ENCODE data around the gene ZNF860. TPM values are rescaled to one million over a fixed set of nuclear protein-coding genes. Genes with fewer than 3 reads are reported as not detected.

The ZNF860 gene
- total RNA-seq = 0.45 TPM
- long read RNA-seq = 0 reads

GRCh38 chr3:31981206-31982181 lies at the start of gene ZNF860, which contains the start of gene OSBPL10:
ZNF860 (plus strand) TSS chr3:31981750; CDS start chr3:31989080, 7,330 bp downstream.
OSBPL10 (minus strand) TSS chr3:31981262; CDS start chr3:31981179, 83 bp downstream.
- DNase-seq (ENCODE audit: low spot score) = peak; percentile 95

DNA sequence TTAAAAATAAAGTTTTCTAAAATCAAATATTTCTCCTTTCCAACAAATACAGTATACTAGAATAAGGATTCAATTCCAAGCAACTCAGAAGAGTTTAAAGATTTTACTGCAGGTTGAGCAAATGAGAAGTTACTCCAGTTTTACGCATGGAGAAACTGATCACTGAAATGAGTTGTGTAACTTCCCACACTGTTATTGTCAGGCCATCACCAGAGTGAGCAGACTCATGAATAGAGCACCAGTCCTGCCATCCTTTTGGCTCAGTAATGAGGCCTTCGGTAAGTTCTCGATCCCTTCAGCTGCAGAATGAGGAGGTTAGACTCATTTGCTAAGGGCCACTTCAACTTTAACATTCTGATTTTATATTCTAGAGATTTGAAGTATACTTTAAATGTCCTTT lies 48.6 kb upstream of the ZNF860 start:
- DNase-seq (ENCODE audit: low spot score) = no peak

DNA sequence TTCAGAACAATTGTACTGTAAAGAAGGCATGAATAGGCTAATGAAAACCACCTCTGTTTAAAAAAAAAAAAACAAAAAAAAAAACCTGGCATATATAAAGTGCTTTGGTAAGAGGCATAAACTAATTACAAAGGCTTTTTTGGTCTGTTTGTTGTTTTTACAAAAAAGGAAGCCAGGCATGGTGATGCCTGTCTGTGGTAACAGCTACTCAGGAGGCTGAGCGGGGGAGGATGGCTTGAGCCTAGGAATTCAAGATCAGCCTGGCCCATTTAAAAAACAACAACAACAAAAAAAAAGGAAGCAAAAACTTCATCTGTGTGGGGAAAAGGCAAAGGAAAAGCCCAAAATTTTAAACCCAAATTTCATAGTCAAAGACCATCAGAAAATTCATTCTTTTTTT lies 47.5 kb upstream of the ZNF860 start:
- DNase-seq (ENCODE audit: low spot score) = no peak

DNA sequence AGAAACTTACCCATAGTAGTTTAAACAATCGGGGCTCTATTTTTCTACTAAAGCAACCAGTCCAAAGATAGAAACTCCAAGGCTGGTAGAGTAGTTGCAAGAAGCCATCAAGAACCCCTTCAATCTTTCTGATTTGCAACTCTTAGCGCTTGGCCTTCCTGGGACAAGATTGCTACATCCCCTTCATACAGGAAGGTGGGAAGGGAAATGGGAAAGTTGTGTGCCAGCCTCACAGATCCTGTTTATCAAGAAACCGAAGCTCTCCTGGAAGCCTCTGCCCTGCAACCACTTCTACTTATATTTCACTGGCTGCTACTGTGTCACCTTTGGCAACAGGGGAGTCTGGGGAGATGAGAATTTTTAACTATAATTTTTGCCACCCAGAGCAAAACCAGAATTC lies 46.7 kb upstream of the ZNF860 start:
- no peak for DNase-seq (ENCODE audit: low spot score)

DNA sequence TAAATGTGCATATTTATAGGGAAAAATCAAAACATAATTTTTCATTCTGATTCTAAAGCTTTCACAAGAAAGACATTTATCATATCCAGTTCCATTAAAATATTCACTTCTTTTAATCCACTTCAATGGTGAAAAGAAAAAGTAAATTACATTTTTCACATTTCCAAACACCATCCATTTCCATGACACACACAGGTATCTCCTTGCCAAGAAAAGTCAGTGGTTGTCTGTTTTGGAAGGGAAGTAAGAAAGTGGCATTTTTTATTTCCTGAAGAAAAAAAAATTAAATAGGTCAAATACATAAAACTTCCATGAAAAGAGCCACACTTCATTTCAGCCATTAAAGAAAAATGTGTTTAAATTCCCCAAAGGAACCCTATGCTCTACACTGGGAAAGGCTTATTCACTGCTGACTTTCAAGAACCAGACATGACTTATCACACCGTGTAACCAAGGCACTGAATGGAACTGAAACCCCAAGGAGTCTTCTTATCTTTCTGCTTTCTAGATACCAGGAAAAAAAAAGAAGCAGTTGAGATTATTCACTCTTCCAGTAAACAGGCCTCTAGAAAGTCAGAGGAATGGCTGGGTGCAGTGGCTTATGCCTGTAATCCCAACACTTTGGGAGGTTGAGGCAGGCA lies 45.0 kb upstream of the ZNF860 start:
- DNase-seq (ENCODE audit: low spot score) = no peak

DNA sequence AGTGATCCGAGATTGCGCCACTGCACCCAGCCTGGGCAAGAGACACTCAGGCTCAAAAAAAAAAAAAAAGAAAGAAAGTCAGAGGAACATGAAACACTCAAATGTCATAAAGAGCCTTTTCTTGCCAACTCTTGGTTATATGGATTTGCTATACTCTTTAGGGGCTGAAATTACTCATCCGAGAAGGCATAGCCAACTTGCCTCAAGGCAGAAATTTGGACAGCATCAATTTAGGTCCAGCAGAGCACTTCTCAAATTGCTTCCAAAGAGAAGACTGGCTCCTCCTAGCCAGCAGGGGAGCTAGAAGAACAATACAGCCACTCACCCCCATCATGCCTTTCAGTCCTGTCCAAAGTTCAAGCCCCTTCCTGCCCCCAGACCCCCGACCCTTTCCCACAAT lies 44.3 kb upstream of the ZNF860 start:
- DNase-seq (ENCODE audit: low spot score) = no peak

- no peak for DNase-seq (ENCODE audit: low spot score)
Observed at GRCh38 chr3:31942446-31942845, 39.1 kb upstream of the ZNF860 start.

DNA sequence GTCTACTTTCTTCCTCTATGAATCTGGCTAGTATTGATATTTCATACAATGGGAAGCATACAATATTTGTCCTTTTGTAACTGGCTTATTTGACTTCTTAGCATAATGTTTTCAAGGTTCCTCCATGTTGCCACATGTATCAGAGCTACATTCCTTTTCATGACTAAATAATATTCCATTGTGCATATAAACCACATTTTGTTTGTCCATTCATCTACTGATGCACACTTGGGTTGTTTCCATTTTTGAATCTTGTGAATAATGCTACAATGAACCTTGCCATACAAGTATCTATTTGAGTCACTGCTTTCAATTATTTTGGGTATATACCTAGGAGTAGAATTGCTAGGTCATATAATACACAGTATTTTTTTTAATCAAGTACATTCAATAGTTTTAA lies 38.5 kb upstream of the ZNF860 start:
- DNase-seq (ENCODE audit: low spot score) = no peak

DNA sequence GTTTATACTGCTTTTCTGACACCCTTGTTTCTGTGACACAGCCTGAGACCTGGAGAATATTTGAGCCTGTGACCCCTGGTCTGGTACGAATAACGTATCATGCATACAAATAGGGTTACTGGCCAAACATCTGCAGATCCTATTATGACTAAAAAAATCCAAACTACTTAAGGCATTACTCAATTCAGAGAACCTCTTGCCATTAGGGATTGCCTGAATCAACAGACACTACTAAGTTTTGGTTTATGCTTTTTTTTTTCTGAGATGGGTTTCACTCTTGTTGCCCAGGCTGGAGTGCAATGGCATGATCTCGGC lies 35.9 kb upstream of the ZNF860 start:
- no peak for DNase-seq (ENCODE audit: low spot score)

GRCh38 chr3:31946484-31947081 lies 35.0 kb upstream of the ZNF860 start:
- no peak for DNase-seq (ENCODE audit: low spot score)

- DNase-seq (ENCODE audit: low spot score) = no peak
Observed at GRCh38 chr3:31947162-31947561, 34.4 kb upstream of the ZNF860 start.

- DNase-seq (ENCODE audit: low spot score) = no peak
Observed at GRCh38 chr3:31947671-31948091, 33.9 kb upstream of the ZNF860 start.

- DNase-seq (ENCODE audit: low spot score) = no peak
Observed at GRCh38 chr3:31948280-31948679, 33.3 kb upstream of the ZNF860 start.

DNA sequence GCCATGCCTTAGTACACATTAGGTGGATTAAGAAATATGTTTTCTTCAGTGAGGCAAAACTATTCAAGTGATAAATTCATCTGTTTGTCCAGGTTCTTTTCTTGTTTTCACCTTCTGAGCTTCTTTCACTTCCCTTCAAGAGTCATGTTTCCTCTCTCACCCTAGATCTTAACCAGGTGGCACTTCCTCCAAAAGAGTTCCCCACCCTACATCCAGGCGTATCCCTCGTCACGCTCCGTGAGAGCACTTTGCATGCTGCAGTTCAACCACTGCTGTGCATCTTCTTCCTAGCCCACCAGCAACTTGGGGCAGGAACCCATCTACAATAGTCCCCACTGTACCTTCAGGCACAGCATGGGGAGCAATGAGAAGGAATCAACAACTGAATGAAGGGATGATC lies 29.3 kb upstream of the ZNF860 start:
- no peak for DNase-seq (ENCODE audit: low spot score)

- DNase-seq (ENCODE audit: low spot score) = no peak
Observed at GRCh38 chr3:31953091-31953490, 28.5 kb upstream of the ZNF860 start.

DNA sequence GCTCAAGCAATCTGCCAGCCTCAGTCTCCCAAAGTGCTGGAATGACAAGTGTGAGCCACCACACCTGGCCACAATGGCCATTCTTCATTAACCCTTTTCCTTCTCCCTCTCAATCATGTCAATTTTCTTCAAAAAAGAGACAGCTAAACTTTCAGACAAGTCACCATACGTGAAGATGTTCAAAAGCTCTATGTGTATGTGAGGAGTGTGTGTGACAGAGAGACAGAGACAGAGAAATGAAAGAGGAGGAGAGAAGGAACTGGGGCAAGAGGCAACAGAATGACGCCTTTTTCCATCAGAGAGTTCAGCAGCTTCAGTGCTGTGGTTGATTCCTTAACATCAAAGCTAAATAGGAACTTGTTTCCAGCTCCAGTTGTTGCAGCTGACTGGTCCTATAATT lies 27.9 kb upstream of the ZNF860 start:
- DNase-seq (ENCODE audit: low spot score) = no peak

GRCh38 chr3:31955581-31955980 lies 26.0 kb upstream of the ZNF860 start:
- DNase-seq (ENCODE audit: low spot score) = no peak

DNA sequence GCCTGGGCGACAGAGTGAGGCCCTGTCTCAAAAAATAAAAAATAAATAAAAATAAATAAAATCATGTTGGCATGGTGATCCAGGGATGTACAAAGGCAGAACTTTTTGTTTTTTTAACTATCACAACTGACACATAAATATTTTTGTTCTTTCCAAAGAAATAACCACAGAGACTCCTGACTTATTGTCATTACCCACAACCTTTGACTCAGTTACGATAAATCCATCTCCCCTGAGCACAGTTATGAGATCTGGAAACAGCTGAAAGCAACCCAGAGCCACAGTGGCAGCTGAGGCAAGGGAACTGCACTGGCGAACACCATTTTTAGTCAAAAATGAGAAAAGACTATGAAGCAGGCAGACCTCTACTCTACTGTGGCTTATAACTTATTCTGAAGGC lies 24.4 kb upstream of the ZNF860 start:
- DNase-seq (ENCODE audit: low spot score) = no peak

DNA sequence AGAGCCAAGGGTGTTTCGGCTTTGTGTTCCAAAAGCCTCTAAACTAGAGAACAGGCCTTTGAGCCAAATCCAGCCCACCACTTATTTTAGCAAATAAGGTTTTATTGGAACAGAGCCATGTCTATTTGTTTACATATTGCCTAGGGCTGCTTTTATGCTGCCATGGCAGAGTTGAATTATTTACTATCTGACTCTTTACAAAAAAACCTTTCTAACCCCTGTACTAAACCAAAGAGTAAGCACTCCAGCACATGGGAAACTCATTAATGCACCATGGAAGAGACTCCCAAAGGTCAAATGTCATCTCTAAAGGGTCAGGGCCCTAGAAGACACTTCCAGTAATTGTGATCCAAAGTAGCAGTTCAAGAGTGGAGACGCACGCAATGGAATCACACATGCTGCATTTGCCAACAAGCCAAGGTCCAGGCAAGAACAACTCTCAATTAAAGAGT lies 22.8 kb upstream of the ZNF860 start:
- no peak for DNase-seq (ENCODE audit: low spot score)

DNA sequence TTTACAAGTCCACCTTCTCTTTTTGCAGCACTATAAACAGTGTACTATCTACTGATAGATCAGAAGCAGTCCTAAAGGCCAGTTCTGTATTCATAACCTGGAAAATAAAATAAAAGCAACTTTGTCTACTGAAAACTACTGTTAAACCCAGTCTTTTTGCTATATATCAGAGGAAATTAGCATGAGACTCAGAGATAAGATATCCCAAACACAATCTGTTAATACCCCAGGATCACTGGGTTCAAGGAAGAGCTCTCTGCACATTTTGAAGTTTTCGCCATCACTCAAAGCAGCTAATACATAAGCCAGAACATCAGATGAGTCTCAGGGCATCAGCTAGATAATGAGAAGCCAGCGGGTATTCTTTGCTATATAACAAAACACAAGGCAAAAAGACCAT lies 22.3 kb upstream of the ZNF860 start:
- no peak for DNase-seq (ENCODE audit: low spot score)

- no peak for DNase-seq (ENCODE audit: low spot score)
Observed at GRCh38 chr3:31959951-31960792, 21.4 kb upstream of the ZNF860 start.

All from mesenteric fat pad (tissue), 1 donor.